ENCODE measurements around the gene PAX7.

The PAX7 gene

DNA sequence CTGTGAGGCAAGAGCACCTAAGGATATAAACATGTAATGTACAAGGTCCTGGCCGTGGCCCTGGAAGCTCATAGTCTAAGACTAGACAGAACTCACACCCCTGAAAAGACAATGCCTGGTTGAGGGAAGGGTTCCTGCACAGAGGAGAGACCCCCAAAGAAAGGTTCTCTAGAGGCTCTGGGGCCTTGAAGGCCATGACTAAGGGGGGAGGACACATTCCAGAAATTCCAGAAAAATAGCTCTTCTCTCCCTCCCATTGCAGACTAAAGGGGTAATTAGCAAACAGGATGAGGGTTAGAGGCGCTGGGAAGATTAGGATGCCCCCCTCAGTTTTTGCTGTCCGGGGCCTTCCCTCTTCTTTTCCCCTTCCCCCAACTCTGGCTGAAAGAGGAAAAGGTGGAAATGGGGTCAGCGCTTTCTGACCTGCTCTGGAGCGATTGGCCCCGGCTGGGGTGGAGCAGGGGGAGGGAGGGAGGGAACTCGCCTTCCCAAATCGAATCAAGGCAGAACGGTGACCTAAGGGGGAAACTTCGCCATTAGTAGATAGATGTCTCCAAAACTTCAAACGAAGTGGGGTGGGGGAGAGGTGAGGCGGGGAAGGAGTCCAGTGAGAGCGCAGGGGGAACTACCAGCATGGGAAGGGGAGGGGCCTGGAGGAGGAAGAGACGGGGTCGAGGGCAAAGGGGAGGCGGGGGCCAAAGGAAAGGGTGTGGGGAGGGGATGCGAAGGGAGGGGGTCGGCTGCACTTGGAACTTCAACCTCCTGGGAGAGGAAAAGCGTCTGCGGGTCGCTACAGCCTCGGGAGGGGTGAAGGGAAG lies 11.8 kb downstream of the PAX7 start:
- TF ChIP-seq PPARA (CRISPR knock-in tag; IDR thresholded peaks at IDR 0.05; ENCODE audit: borderline replicate concordance), result no peak
- TF ChIP-seq ARNTL (CRISPR knock-in tag; IDR thresholded peaks at IDR 0.05; ENCODE audit: borderline replicate concordance, low read depth), result no peak
- no peak for TF ChIP-seq CSDC2 (CRISPR knock-in tag; IDR thresholded peaks at IDR 0.05)
- TF ChIP-seq TCF4 (CRISPR knock-in tag; IDR thresholded peaks at IDR 0.05; ENCODE audit: borderline replicate concordance), result no peak
- TF ChIP-seq, protein P1, sequence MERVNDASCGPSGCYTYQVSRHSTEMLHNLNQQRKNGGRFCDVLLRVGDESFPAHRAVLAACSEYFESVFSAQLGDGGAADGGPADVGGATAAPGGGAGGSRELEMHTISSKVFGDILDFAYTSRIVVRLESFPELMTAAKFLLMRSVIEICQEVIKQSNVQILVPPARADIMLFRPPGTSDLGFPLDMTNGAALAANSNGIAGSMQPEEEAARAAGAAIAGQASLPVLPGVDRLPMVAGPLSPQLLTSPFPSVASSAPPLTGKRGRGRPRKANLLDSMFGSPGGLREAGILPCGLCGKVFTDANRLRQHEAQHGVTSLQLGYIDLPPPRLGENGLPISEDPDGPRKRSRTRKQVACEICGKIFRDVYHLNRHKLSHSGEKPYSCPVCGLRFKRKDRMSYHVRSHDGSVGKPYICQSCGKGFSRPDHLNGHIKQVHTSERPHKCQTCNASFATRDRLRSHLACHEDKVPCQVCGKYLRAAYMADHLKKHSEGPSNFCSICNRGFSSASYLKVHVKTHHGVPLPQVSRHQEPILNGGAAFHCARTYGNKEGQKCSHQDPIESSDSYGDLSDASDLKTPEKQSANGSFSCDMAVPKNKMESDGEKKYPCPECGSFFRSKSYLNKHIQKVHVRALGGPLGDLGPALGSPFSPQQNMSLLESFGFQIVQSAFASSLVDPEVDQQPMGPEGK (CRISPR knock-in tag; IDR thresholded peaks at IDR 0.05; ENCODE audit: borderline replicate concordance), result no peak
- ATAC-seq, result no peak

DNA sequence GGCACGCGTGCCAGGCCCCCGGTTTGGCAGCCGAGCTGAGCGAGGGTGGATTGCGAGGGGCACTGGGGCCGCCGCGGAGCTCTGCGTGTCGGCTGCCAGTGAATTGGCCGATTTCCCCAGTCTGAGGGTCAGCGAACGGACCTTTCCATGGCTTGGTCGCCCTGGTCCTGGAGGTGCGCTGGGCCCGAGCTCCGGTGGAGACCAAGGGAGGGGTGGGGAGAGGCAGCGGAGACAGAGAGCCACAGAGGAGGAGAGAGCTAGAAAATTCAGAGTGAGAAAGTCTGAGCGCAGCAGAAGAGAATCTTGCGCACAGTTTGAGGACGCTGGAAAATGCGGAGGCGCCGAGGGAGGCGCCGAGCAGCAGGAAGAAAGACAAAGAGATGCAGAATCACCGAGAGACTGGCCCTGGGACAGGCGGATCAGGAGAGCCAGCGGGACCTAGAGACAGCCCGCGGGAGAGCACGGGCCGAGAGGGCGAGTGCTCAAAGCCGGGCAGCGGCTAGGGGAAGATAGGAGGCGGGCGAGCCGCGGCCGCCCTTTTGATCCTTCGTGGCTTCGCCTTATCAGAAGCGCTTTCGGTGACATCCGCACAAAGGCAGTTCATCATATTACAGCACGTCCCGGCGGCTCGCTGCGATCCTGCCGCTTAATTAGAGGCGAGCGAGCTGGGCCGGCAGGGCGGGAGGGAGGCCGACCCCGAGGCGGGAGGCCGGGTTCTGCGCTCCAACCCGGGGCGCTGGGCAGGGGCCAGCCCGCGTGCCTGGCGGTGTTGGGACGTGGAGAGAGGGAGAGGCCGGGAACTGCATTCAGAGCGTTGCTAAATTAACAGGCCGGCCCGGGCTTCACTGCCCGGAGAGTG lies 12.7 kb downstream of the PAX7 start:
- peak; percentile 22 for ATAC-seq
- no peak for TF ChIP-seq ESRRG (CRISPR knock-in tag; IDR thresholded peaks at IDR 0.05)
- TF ChIP-seq, protein P1 (CRISPR knock-in tag; IDR thresholded peaks at IDR 0.05; ENCODE audit: borderline replicate concordance), result no peak
- TF ChIP-seq, protein P2, sequence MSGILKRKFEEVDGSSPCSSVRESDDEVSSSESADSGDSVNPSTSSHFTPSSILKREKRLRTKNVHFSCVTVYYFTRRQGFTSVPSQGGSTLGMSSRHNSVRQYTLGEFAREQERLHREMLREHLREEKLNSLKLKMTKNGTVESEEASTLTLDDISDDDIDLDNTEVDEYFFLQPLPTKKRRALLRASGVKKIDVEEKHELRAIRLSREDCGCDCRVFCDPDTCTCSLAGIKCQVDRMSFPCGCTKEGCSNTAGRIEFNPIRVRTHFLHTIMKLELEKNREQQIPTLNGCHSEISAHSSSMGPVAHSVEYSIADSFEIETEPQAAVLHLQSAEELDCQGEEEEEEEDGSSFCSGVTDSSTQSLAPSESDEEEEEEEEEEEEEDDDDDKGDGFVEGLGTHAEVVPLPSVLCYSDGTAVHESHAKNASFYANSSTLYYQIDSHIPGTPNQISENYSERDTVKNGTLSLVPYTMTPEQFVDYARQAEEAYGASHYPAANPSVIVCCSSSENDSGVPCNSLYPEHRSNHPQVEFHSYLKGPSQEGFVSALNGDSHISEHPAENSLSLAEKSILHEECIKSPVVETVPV (CRISPR knock-in tag; IDR thresholded peaks at IDR 0.05), result no peak
- no peak for TF ChIP-seq ZFP3 (CRISPR knock-in tag; IDR thresholded peaks at IDR 0.05)
- no peak for TF ChIP-seq ZC3H10 (CRISPR knock-in tag; IDR thresholded peaks at IDR 0.05)

DNA sequence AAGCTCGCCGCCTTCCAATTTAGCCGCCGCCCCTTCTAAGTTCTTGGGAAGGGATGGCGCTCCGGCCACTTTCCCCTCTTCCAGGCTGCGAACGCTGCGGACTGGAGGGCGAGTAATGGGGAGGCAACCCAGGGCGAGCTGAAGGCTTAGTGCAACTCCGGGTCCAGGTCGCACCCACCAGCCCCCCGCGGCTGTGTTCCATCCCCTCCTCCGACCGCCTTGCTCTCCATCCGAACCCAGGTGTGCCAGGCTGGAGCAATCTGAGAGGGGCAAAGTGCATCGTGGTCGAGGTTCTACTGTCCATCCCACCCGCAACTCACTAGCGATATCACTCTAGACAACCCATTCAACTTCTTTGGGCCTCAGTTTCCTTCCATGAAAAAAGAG lies 13.4 kb downstream of the PAX7 start:
- no peak for ATAC-seq
- TF ChIP-seq, protein P3, sequence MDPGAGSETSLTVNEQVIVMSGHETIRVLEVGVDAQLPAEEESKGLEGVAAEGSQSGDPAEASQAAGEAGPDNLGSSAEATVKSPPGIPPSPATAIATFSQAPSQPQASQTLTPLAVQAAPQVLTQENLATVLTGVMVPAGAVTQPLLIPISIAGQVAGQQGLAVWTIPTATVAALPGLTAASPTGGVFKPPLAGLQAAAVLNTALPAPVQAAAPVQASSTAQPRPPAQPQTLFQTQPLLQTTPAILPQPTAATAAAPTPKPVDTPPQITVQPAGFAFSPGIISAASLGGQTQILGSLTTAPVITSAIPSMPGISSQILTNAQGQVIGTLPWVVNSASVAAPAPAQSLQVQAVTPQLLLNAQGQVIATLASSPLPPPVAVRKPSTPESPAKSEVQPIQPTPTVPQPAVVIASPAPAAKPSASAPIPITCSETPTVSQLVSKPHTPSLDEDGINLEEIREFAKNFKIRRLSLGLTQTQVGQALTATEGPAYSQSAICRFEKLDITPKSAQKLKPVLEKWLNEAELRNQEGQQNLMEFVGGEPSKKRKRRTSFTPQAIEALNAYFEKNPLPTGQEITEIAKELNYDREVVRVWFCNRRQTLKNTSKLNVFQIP (CRISPR knock-in tag; IDR thresholded peaks at IDR 0.05; ENCODE audit: borderline replicate concordance, low read depth), result no peak
- TF ChIP-seq TOX (CRISPR knock-in tag; IDR thresholded peaks at IDR 0.05; ENCODE audit: borderline replicate concordance) (no peak), TCF4 (CRISPR knock-in tag; IDR thresholded peaks at IDR 0.05; ENCODE audit: borderline replicate concordance) (no peak), ZFP3 (CRISPR knock-in tag; IDR thresholded peaks at IDR 0.05) (no peak), RARB (CRISPR knock-in tag; IDR thresholded peaks at IDR 0.05) (no peak), ARNTL (CRISPR knock-in tag; IDR thresholded peaks at IDR 0.05; ENCODE audit: borderline replicate concordance, low read depth) (no peak), ZFP30 (CRISPR knock-in tag; IDR thresholded peaks at IDR 0.05) (no peak), ZC3H10 (CRISPR knock-in tag; IDR thresholded peaks at IDR 0.05) (no peak), GLIS3 (CRISPR knock-in tag; IDR thresholded peaks at IDR 0.05) (no peak), BACH2 (CRISPR knock-in tag; IDR thresholded peaks at IDR 0.05; ENCODE audit: borderline replicate concordance) (no peak), PPARA (CRISPR knock-in tag; IDR thresholded peaks at IDR 0.05; ENCODE audit: borderline replicate concordance) (no peak), ISL1 (CRISPR knock-in tag; IDR thresholded peaks at IDR 0.05) (no peak), CSDC2 (CRISPR knock-in tag; IDR thresholded peaks at IDR 0.05) (no peak), SNAI2 (CRISPR knock-in tag; IDR thresholded peaks at IDR 0.05) (no peak), ZNF565 (CRISPR knock-in tag; conservative IDR thresholded peaks at IDR 0.05; ENCODE audit: low read depth) (no peak), OSR1 (CRISPR knock-in tag; IDR thresholded peaks at IDR 0.05) (no peak)
- TF ChIP-seq, protein P4, sequence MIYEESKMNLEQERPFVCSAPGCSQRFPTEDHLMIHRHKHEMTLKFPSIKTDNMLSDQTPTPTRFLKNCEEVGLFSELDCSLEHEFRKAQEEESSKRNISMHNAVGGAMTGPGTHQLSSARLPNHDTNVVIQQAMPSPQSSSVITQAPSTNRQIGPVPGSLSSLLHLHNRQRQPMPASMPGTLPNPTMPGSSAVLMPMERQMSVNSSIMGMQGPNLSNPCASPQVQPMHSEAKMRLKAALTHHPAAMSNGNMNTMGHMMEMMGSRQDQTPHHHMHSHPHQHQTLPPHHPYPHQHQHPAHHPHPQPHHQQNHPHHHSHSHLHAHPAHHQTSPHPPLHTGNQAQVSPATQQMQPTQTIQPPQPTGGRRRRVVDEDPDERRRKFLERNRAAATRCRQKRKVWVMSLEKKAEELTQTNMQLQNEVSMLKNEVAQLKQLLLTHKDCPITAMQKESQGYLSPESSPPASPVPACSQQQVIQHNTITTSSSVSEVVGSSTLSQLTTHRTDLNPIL (CRISPR knock-in tag; IDR thresholded peaks at IDR 0.05; ENCODE audit: low read depth), result no peak
- TF ChIP-seq, protein P2 (CRISPR knock-in tag; IDR thresholded peaks at IDR 0.05), result no peak
- TF ChIP-seq, protein P5, sequence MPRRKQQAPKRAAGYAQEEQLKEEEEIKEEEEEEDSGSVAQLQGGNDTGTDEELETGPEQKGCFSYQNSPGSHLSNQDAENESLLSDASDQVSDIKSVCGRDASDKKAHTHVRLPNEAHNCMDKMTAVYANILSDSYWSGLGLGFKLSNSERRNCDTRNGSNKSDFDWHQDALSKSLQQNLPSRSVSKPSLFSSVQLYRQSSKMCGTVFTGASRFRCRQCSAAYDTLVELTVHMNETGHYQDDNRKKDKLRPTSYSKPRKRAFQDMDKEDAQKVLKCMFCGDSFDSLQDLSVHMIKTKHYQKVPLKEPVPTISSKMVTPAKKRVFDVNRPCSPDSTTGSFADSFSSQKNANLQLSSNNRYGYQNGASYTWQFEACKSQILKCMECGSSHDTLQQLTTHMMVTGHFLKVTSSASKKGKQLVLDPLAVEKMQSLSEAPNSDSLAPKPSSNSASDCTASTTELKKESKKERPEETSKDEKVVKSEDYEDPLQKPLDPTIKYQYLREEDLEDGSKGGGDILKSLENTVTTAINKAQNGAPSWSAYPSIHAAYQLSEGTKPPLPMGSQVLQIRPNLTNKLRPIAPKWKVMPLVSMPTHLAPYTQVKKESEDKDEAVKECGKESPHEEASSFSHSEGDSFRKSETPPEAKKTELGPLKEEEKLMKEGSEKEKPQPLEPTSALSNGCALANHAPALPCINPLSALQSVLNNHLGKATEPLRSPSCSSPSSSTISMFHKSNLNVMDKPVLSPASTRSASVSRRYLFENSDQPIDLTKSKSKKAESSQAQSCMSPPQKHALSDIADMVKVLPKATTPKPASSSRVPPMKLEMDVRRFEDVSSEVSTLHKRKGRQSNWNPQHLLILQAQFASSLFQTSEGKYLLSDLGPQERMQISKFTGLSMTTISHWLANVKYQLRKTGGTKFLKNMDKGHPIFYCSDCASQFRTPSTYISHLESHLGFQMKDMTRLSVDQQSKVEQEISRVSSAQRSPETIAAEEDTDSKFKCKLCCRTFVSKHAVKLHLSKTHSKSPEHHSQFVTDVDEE (CRISPR knock-in tag; IDR thresholded peaks at IDR 0.05), result no peak
